GM18870 (cell line): ENCODE data around the gene ZNF282.
"Not testable (repeated sequence)": the region's sequence is repeated elsewhere in the genome, so short reads cannot be mapped to it uniquely, and the experiment has no call there.

Source experiments
- ATAC-seq: cut with Tn5 transposase; IDR thresholded peaks from one replicate; pipeline ENCODE4 v1.9.1; 2021; ENCODE audit warnings: moderate library complexity; ENCODE audit not compliant: unreplicated experiment

ZNF282 gene

GRCh38 chr7:149223176-149223575, 27.8 kb downstream of the ZNF282 start:
- no peak for ATAC-seq

DNA sequence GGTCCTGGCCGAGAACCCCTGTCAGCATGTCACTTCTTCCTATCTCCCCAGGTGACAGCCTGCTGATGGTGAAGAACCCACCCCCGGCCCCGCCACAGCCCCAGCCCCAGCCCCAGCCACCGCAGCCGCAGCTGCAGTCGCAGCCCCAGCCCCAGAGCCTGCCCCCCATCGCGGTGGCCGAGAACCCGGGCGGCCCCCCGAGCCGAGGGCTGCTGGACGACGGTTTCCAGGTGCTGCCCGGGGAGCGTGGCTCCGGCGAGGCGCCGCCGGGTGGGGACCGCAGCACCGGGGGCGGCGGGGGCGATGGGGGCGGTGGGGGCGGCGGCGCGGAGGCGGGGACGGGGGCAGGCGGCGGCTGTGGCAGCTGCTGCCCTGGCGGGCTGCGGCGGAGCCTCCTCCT, 28.4 kb downstream of the ZNF282 start:
- ATAC-seq, result no peak

- no peak for ATAC-seq
These were observed 29.0 kb downstream of the ZNF282 start for GRCh38 chr7:149224352-149224751.

DNA sequence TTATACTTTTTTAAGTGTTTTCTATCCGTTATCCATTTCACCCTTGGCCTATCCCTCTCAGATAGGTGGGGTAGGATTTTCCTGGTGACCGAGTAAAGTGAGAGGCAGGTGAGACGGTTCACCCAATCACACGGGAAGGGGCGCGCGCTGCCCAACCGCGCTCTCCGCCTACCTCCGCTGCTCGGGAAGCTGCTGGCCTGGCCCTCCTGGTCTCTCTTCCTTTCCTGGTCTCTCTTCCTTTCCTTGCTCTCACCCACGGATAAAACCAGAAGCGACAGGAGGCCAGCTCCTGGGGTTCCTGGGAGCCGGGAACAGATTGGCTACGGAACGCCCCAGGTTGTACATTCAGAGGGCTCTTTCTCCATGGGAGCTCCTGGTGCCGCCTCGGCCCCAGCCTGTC, 29.8 kb downstream of the ZNF282 start:
- ATAC-seq, result no peak

DNA sequence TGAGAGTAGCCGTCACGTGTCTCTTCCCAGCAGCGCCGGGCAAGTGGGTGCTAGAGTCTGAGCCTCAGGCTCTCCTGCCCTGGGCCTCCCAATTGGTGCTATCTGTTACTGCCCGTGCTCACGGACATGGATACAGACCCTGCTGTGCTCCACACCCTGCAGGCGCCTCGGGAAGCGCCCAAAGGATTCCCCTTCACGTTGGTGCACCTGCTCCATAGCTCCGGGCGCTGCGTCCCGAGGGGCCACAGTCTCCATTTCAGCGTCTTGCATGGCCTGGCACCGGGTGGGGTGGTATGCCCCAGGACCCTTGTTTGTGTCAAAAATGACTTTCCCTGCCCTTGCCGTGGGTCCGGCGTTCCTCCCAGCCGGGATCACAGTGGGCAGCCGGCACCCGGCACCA, 30.3 kb downstream of the ZNF282 start:
- no peak for ATAC-seq

DNA sequence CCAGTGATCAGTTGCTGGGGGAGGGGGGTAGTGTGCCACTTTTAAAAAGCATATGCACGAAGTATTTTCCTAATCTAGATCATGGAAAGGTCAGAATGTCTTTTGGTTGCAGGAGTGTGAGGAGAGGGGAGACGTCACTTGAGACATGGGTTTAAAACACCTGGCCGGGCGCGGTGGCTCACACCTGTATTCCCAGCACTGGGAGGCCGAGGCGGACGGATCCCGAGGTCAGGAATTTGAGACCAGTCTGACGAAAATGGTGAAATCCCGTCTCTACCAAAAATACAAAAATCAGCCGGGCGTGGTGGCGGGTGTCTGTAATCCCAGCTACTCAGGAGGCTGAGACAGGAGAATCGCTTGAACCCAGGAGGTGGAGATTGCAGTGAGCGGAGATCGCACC, 31.0 kb downstream of the ZNF282 start:
- ATAC-seq, result not testable (repeated sequence)

- no peak for ATAC-seq
These were observed 31.6 kb downstream of the ZNF282 start for GRCh38 chr7:149226840-149227494.

DNA sequence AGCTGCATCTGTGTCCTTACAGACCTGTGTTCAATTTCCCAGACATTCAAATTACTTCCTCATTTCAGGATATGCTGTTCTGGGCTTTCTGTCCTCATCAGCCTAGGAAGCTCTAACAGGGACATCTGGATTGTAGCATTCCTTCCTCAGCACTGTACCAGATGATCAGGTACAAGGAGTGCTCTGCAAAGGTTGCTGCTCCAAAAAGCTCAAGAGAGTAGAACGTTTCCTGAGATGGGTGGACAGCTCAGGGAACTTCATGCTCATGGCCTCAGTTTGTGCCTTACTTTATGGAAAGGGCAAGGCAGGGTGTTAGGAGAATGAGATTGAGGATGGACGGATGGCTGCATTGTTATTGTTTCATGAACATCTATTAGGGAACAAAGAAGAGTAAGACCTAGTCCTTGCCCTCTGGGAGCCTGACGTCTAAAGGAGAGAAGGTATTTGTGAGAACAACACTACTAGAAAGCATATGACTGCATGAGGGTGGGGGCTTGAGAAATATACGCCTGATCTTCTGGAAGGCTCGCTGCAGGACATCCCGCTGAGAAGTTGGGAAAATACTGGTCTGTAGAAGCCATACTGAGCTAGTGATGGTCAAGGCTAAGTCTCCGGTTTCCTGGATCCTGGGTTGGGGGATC, 33.6 kb downstream of the ZNF282 start:
- ATAC-seq, result no peak

DNA sequence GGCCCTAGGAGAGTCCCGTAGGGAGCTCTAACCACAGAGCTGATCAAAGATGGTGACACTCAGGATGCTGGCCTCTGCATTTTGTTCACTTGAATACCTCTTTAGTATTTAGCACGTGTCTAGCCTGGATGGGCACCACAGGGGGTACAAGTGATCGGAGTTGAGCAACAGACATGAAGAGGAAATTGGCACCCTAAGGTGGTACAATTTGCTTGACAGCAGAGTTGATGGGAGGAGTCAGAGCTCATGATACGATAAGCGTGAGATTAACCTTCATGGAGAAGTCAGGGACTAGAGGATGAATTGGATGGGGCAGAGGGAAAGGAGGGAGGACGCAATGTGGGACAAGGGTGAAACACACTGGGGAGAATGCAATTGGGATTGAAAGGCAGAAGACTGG, 34.2 kb downstream of the ZNF282 start:
- ATAC-seq, result no peak

DNA sequence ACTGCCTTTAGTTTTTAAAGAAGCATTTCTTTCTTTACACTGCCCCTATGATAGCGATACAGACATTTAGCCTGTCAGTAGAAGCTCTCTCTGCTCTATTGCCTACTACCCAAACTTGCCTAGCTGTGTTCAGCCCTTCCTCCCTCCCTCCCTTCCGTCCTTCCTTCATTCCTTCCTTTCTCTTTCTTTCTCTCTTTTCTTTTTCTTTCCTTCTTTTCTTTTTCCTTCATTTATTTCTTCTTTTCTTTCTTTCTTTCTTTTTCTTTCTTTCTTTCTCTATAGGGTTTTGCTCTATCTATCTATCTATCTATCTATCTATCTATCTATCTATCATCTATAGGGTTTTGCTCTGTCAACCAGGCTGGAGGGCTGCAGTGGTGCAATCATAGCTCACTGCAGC, 37.0 kb downstream of the ZNF282 start:
- no peak for ATAC-seq

- not testable (repeated sequence) for ATAC-seq
These were observed 38.4 kb downstream of the ZNF282 start for GRCh38 chr7:149233655-149234204.

- ATAC-seq, result no peak
These were observed 42.2 kb downstream of the ZNF282 start for GRCh38 chr7:149237502-149237901.

GRCh38 chr7:149238051-149238450, 42.7 kb downstream of the ZNF282 start:
- ATAC-seq, result no peak

DNA sequence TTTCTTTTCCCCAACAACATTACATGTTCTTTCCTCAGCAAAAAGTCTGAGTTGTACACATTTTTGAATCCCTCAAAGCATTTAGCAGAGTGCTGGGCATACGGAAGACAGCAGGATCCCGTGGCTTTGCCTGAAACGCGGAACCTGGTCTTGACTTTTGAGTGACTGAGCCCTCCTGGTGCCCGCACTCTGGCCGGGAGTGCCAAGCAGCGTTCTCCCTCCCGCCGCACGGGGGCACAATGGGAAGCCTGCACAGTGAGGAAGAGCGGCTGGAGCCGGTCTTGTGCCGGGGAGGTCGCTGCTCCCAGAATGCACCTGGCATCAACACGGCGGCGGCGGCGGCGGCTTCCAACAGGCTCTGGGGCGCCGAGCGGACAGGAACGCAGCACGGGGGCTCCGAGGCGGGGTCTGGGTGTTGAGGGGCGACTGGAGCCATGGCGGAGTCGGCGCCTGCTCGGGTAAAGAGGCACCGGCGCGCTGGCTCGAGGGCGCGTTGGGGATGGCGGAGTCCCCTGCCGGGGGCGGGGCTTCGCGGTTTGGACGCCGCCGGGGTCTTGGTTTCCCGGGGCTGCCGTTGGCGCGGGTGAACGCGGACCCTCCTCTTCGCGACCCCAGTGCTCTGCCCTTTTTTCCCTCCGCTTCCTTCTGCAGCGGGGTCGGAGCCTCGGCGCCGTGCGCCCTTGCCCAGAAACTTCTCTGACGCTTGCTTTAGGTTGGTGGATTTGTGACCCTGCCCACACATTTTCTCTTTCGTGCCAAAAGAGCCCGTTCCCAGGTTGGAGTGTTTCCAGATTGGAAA, 44.2 kb downstream of the ZNF282 start, which contains the start of gene ZNF212:
ZNF212 (plus strand) TSS at position 307 of the 799 bp plus-strand sequence; CDS start at position 435, 128 bp downstream.
- ATAC-seq, result peak; percentile 97

GRCh38 chr7:149240637-149241036, 45.3 kb downstream of the ZNF282 start:
- ATAC-seq, result no peak

DNA sequence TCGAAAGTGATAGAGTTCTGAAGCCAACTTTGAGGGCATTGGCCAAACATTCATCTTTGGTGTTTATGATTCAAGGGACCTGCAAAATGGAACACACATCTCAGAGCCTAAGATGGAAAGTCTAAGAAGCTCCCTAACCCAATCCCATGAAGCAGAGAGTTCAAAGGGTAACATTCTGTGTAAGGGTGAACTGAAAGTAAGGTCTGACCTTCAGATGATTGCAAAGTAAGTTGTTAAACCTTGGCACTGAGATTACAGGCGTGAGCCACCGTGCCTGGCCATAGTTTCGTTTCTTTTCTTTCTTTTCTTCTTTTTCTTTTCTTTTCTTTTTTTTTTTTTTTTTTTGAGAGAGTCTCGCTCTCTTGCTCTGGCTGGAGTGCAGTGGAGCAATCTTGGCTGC, 46.4 kb downstream of the ZNF282 start:
- no peak for ATAC-seq

- peak; percentile 65 for ATAC-seq
These were observed 49.9 kb downstream of the ZNF282 start for GRCh38 chr7:149245244-149245643.

DNA sequence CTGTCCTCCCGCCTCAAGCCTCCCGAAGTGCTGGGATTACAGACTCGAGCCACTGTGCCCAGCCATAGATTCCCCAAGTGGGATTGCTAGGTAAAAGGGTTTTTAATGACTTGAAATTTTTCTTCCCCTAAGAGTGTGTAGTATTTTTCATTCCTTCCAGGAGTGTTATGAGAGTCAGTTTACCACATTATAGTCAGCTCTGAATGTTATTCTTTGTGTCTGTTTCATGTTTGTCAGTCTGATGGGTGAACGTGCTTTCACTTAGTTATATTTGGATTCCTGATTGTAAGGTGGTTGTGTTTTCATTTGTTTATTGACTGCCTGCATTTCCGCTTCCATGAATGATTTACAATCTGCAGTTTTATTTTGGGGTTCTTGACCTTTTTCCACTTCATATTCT, 50.4 kb downstream of the ZNF282 start:
- peak; percentile 26 for ATAC-seq

- ATAC-seq, result no peak
These were observed 53.4 kb downstream of the ZNF282 start for GRCh38 chr7:149248777-149249176.

GRCh38 chr7:149250151-149250550, 54.8 kb downstream of the ZNF282 start:
- not testable (repeated sequence) for ATAC-seq

GRCh38 chr7:149251518-149251917, 56.2 kb downstream of the ZNF282 start:
- not testable (repeated sequence) for ATAC-seq

GRCh38 chr7:149252378-149252777, 57.0 kb downstream of the ZNF282 start:
- no peak for ATAC-seq
